Measurements from ENCODE around the gene POLA1. TPM values are rescaled to one million over a fixed set of nuclear protein-coding genes. Genes with fewer than 3 reads are reported as not detected.

The POLA1 gene
- total RNA-seq, 1 donor from 2014 or later: 6.0 TPM

DNA sequence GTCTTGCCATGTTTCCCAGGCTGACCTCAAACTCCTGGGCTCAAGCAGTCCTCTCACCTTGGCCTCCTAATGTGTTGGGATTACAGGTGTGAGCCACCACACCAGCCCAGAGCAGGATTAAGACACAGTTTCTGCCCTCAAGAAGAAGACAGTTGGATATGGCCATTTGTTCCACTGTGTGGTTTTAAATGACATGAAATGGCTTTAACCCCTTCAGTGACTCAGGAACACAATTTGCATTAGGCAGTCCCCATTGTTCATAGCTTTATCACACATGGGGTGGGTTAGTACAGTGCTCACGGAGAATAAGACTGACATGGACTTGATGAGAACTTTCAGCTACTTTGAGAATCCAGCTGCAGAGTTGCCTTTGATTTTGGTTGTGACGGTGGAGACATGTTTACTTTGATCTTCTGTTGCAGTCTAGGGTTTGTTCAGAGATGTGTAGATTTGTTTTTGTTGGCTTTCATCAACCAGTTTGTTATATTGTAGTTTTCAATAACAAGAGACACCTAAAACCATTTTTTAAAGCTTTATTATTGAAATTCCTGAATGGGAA, 261.7 kb downstream of the POLA1 start:
- Histone ChIP-seq H3K9me3 (no peaks in the 10 kb centered on the region), H3K27me3 (no peaks in the 10 kb centered on the region), H3K4me1 (no peaks in the 10 kb centered on the region), H3K4me3 (no peak overlapping the region), H3K36me3 (no peaks in the 10 kb centered on the region), H3K27ac (no peak overlapping the region)
- intact Hi-C loops (cut with DNase I): no loop called here
- TF ChIP-seq, protein P1, sequence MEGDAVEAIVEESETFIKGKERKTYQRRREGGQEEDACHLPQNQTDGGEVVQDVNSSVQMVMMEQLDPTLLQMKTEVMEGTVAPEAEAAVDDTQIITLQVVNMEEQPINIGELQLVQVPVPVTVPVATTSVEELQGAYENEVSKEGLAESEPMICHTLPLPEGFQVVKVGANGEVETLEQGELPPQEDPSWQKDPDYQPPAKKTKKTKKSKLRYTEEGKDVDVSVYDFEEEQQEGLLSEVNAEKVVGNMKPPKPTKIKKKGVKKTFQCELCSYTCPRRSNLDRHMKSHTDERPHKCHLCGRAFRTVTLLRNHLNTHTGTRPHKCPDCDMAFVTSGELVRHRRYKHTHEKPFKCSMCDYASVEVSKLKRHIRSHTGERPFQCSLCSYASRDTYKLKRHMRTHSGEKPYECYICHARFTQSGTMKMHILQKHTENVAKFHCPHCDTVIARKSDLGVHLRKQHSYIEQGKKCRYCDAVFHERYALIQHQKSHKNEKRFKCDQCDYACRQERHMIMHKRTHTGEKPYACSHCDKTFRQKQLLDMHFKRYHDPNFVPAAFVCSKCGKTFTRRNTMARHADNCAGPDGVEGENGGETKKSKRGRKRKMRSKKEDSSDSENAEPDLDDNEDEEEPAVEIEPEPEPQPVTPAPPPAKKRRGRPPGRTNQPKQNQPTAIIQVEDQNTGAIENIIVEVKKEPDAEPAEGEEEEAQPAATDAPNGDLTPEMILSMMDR (IDR thresholded peaks at IDR 0.05): no peak
- DNase-seq (ENCODE audit: low spot score in 2 of 2): no peak

DNA sequence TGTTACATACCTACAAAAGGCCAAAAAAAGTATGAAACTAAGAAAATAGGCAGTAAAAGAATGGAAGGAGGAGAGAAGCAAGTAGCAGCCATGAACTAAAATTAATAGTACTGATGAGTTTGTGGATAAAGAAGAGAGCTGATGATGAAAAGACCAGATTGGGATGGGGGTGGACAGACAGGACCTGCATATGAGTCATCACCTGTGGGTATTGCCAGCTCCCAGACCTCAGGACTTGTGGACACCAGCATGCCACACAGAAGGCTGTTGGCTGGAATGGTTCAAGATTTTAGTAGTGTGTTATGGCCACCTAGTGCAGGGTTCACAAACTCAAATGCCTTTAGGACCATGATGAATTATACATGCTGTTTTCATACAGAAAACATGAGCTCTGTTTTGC, 263.1 kb downstream of the POLA1 start:
- TF ChIP-seq, protein P1 (IDR thresholded peaks at IDR 0.05): no peak
- DNase-seq (ENCODE audit: low spot score in 2 of 2): no peak
- H3K4me1 ChIP-seq: no peaks in the 10 kb centered on the region
- intact Hi-C loops (cut with DNase I): no loop called here
- H3K36me3 ChIP-seq: no peaks in the 10 kb centered on the region
- H3K27ac ChIP-seq: no peak overlapping the region
- H3K27me3 ChIP-seq: no peaks in the 10 kb centered on the region
- no peaks in the 10 kb centered on the region for H3K9me3 ChIP-seq
- H3K4me3 ChIP-seq: no peak overlapping the region

DNA sequence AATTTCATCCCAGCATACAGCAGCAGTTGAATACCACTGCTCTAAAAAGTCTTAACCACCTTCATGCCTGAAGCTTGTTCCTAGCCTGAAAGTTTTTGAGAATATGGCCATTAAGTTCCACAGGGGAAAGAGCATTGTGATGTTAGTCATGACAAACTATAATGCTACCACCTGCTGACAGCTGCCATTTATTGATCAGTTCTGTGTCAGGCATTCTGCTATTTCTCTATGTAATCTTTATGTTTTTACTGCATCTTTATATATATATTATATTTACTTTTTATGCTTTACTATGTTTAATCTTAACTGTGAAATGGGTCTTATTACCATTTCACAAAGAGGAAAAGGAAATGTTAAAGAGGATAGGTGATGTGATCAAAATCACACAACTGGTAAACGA, 268.1 kb downstream of the POLA1 start:
- DNase-seq (ENCODE audit: low spot score in 2 of 2): no peak
- intact Hi-C loops (cut with DNase I): no loop called here
- no peaks in the 10 kb centered on the region for H3K27me3 ChIP-seq
- no peak overlapping the region for H3K27ac ChIP-seq
- no peak overlapping the region for H3K4me3 ChIP-seq
- TF ChIP-seq, protein P1 (IDR thresholded peaks at IDR 0.05): no peak
- H3K9me3 ChIP-seq: no peaks in the 10 kb centered on the region
- no peaks in the 10 kb centered on the region for H3K36me3 ChIP-seq
- H3K4me1 ChIP-seq: no peaks in the 10 kb centered on the region

DNA sequence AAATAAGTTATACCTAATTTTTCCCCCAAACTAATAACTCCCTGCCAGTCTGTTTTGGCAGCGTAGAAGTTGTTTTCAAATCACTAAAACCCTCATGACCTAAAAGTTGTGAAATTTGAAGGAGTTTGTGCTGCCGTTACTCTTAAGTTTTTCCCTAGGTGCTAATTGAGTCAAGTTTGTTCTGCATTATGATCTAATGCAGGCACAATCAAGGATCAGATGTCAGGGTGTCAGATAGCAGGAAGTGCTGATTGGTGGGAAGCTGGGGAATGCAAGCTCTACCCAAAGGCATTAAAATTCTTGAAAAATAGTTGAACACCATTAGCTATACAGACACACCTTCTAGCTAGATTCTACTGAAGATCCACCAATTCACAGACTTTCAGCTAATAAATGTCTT, 270.1 kb downstream of the POLA1 start:
- intact Hi-C loops (cut with DNase I): no loop called here
- no peak overlapping the region for H3K4me3 ChIP-seq
- no peaks in the 10 kb centered on the region for H3K4me1 ChIP-seq
- no peak for DNase-seq (ENCODE audit: low spot score in 2 of 2)
- H3K27ac ChIP-seq: no peak overlapping the region
- TF ChIP-seq, protein P1 (IDR thresholded peaks at IDR 0.05): no peak
- no peaks in the 10 kb centered on the region for H3K27me3 ChIP-seq
- no peaks in the 10 kb centered on the region for H3K9me3 ChIP-seq
- H3K36me3 ChIP-seq: no peaks in the 10 kb centered on the region

DNA sequence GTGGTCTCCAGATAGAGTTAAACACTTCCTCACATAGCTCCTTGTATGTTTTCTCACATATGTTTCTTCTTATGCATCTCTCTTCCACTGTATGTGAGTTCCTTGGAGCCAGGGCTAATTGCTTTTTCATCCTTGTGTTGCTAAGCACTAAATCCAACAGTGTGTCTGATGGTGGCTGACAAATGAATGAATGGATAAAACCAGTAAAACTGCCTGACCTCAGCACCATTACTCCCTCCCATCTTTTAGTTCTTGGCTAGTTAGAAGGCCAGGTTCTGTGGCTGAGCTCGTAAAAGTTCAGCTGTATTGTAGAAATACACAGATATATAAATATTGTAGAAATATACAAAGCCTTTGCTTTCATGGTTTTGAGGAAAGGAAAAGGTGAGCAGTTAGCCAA, 271.7 kb downstream of the POLA1 start:
- no peaks in the 10 kb centered on the region for H3K9me3 ChIP-seq
- no peak overlapping the region for H3K27ac ChIP-seq
- H3K27me3 ChIP-seq: no peaks in the 10 kb centered on the region
- H3K36me3 ChIP-seq: no peaks in the 10 kb centered on the region
- intact Hi-C loops (cut with DNase I): no loop called here
- TF ChIP-seq, protein P1 (IDR thresholded peaks at IDR 0.05): no peak
- H3K4me3 ChIP-seq: no peak overlapping the region
- DNase-seq (ENCODE audit: low spot score in 2 of 2): no peak
- H3K4me1 ChIP-seq: no peaks in the 10 kb centered on the region

DNA sequence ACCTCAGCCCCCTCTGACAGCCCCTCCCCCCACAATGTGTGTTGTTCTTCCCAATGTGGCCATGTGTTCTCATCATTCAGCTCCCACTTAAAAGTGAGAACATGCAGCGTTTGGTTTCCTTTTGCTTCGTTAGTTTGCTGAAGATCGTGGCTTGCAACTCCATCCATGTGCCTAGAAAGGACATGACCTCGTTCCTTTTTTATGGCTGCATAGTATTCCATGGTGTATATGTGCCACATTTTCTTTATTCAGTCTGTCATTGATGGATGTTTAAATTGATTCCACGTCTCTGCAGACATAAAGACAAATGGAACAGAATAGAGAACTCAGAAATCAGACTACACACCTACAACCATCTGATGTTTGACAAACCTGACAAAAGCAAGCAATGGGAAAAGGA, 276.1 kb downstream of the POLA1 start:
- Histone ChIP-seq H3K4me3 (no peak overlapping the region), H3K36me3 (no peaks in the 10 kb centered on the region), H3K27ac (no peak overlapping the region), H3K9me3 (no peaks in the 10 kb centered on the region), H3K27me3 (no peaks in the 10 kb centered on the region), H3K4me1 (no peaks in the 10 kb centered on the region)
- DNase-seq (ENCODE audit: low spot score in 2 of 2): no peak
- intact Hi-C loops (cut with DNase I): no loop called here
- TF ChIP-seq, protein P1 (IDR thresholded peaks at IDR 0.05): no peak

Data from ascending aorta (tissue), 2 donors.